Erythroblast (primary cell): ENCODE data around the gene RTP2.

Source experiments
- DNase-seq, 2 experiments: peaks; one replicate each; lab custom pipeline; 2025; lab: John Stamatoyannopoulos, UW
- GATA1 ChIP-seq: IDR thresholded peaks from 2 replicates; pipeline ENCODE4 v1.6.1; 2011; ENCODE audit warnings: low read depth, mild to moderate bottlenecking, control low read depth, low read length, moderate library complexity
- POLR2A ChIP-seq: IDR thresholded peaks from 2 replicates; pipeline ENCODE4 v1.6.1; 2011; ENCODE audit warnings: mild to moderate bottlenecking, low read length

Gene RTP2

DNA sequence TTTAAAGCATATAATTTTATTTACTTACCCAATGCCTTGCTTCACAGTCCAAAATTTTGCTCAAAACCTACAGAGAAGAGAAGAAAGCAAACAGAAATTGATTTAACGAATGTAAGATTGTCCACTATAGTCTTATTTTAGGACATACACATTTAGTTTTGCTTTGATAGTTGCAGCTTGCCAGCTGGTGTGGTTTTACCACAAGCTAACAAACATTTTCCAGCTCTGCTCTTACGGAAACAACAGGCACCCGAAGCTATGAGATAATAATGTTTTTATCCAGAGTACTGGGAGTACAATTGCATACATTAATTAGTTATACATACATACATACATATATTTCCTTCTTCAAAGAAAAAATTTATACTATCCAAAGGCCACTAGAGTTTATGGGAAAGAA, 32.5 kb upstream of the RTP2 start:
- DNase-seq: no peak
- no peak for TF ChIP-seq GATA1
- no peak for TF ChIP-seq POLR2A

DNA sequence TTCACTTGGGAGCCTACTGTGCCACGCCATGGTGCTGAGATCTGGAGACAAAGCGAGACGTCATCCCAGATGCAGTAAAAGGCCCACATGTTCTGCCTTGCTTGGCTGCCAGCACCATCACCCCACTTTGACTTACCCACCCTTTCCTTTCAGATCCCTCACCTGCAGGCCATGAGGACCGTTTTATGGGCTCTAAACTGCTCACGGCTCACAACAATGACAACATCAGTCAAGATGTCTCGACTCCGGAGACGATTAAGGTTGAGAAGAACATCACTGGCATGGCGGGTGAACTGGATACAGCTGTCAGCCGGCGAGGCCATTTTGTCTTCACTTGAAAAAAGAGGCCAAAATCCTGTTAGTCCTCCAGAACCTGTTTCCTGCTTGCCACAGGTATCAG, 31.0 kb upstream of the RTP2 start:
- TF ChIP-seq POLR2A (no peak), GATA1 (no peak)
- no peak for DNase-seq

DNA sequence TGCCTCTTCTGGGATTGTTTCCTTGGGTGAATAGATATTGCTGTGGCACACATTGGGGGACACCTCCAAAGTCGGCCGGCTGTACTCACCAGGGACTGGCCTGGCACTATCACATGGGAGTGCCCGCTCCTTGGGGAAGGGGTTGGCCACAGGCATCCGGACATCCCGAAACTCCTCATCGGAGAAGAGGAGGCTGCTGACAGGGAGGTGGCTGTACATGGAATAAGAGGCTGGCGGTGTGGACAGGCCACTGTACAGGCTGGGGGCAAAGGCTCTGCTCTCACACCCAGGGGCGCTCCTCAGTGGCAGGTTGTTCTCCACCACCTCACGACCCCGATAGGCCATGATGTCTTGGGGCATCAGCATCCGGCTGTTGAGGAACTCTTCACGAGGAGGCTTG, 27.2 kb upstream of the RTP2 start:
- DNase-seq: no peak
- TF ChIP-seq POLR2A (no peak), GATA1 (no peak)

DNA sequence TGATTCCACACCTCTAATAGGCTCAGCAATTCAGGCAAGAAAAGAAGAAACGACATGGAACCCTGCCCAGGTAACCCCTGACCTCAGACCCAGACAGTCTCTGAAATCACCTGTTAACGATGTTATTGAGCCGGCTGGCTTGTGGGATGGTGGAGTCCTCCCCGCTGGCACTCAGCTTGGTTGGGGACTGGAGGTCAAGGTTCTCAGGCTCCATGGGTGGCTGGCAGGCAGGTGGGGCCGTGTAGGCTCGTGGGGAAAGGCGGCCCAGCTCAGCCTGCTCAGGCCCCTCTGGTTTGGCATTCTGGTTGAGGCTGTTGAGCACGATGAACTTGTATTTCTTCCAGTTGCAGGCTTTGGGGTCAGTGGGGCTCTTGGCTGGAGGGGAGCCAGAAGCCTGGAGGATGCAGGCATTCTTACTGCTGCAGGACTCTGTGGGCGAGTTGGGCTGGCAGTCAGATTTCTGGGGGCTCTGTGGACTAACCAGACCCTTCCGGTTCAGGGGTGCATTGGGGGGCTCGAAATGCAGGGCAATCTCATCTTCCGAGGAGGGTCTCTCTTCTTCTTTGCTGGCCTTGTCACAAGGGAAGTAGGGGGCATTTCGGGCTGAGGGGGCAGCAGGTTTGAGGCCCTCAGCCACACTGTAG, 26.7 kb upstream of the RTP2 start:
- no peak for DNase-seq
- TF ChIP-seq POLR2A: no peak
- no peak for TF ChIP-seq GATA1

DNA sequence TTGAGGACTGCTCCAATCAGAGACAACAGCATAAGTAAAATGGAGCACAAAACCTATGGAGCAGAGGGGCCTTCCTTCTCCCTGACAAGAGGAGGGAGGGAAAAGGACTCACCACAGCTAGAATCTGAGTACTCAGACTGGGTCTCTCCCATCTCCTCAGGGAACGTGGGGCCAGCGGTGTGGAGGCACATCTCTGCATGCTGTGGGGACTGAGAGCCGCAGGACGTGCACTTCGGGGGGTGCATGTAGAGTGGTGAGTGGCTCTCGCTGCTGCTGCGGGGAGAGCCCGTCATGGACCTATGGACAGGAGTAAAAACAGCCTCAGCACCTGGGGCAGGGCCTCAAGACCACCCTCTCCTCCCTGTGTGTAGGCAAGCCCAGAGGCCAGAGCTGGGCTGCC, 25.9 kb upstream of the RTP2 start:
- TF ChIP-seq GATA1: no peak
- no peak for TF ChIP-seq POLR2A

DNA sequence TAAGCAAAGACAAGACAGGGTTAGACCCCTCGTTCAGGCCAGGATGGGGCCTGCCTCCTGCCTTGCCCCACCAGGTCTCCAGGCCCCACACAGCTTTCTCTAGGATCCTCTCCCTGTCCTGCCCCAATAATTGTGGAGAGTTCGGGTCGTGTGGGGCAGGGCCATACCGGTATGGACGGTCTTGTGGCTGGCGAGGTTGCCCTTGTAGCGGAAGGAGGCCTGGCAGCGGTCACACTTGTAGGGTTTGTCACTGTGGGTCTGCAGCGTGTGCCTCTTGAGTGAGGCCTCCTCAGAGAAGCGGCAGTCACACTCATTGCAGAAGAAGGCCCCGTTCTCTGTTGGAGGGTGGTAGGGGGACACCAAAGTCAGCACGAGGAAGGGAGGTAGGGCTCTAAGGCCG, 24.2 kb upstream of the RTP2 start:
- no peak for TF ChIP-seq POLR2A
- DNase-seq: no peak

More for the DNA sequence above, 25.9 kb upstream of the RTP2 start:
- DNase-seq: no peak

DNA sequence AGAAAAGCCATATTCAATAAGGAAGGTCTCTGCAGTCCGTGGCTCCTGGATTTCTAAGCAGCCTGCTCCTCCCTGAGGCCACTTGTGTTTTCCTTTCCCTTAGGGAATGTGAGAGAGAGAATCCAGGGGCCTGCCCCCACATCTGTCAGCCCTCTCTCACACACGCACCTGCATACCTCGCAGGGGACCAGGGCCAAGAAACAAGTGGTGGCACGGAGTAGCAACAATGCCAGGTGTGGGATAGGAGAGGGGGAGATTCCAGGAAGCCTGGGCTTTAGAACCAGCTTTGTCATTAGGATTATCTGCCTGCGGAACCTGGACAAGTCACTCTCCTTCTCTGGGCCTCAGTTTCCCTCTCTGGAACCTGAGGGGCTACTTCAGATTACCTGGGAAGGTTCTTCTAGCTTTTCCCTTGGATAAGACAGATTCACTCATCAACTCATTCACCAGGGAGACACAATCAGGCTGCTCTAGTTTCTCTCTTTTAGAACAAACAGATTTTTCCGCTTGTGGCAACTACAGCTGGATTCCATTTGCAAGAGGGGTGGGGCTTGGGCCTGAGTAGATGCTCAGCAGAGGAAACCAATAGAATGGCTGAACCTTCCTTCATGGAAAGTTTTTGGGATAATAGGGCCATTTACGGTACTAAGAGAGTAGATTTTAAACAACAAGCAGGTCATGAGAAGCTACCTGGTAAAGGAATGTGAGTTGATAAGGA, 23.5 kb upstream of the RTP2 start:
- TF ChIP-seq GATA1 (no peak), POLR2A (no peak)
- DNase-seq: no peak

DNA sequence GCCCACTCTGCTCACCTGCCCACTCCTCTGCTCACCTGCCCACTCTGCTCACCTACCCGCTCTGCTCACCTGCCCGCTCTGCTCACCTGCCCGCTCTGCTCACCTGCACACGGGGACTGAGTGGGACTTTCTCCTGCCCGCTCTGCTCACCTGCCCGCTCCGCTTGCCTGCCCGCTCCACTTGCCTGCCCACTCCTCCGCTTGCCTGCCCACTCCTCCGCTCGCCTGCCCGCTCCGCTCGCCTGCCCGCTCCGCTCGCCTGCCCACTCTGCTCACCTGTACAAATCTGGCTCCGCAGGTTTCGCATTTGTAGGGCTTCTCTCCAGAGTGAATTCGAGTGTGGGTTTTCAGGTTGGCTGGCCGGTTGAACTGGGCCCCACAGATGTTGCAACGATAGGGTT, 22.9 kb upstream of the RTP2 start:
- TF ChIP-seq GATA1 (no peak), POLR2A (no peak)
- DNase-seq: no peak

DNA sequence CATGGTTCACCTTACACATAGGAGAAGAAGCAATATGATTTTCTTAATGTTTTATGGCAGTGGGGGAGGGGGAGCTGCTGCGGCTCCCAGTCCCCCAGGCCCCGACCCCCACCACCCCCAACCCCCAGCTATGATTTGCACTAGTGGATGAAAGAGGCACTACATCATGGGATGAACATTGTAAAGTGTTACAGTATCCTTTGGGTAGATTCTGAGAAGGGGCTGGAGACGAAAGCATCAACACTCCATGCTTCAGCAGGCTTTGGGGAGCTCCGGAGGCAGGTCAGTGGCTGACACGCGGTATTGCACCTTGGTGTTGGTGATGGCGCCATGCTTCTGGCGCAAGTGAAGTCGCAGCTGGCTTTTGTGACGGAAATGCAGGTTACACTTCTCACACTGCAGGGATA, 19.9 kb upstream of the RTP2 start:
- no peak for DNase-seq
- no peak for TF ChIP-seq GATA1
- no peak for TF ChIP-seq POLR2A

DNA sequence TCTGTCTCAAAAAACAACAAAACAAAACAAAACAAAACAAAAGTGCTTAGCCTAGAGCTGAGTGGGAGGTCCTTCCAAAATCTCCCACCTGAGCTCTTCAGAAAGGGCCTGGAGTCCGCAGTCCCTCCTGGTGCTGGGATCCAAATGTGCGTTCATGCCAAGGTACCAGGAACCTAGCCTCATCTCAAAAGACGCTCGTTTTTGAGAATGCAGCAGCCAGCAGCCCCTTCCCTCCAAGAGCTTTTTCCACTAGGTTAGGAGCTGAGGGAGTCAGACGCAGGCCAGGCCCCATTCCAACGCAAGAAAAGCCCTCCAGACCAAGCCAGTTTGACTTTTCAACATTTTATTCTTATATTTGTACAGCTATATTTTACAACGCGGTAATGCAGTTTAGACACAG, 18.7 kb upstream of the RTP2 start:
- DNase-seq: no peak
- TF ChIP-seq POLR2A (no peak), GATA1 (no peak)

DNA sequence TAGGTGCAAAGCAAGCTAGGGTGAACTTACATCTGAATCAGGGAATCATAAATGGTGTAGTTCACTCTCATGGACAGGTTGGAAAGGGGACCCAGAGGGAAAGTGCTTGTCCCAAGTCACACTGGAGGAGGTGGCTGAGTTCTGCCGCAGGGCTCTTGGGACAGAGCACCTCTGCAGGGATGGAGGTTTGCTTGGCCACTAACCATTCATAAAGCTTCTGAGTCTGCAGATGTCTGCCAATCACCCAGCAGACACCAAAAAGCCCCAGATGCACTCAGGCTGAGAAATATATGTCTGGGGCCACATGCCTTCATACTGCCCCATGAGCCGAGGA, 17.9 kb upstream of the RTP2 start:
- DNase-seq: no peak
- TF ChIP-seq GATA1 (no peak), POLR2A (no peak)

DNA sequence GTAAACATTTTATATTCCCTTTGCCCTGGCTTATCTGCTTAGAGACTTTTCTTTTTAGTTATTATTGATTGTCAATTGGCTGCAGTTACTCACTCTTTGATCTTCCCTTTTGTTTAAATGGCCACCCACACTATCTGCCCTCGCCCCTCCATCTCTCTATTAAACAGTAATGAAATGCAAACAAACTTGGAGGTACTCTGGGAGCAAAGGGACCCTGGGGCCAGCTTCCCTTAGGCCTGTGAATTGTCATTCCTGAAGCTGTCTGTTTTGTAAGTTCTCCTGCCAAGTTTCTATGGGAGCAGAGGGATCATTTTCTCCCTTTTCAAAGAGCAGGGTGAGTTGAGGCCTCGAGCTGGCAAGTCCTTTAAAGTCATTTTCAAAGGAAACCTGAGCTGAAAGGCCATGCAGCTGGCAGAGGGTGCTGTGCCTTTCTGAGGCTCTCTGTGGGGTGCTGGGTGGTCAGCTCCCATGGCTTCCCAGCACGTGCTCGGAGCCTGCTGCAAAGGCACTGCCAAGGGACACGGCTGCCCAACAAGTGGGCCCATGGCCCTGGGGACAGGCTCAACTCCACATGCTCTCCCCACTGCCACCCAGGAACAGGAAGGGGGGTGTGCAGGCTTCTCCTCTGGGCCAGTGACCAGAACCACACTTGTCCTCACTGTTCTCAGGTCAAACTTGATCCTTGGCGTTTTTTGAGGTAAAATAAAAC, 17.4 kb upstream of the RTP2 start:
- no peak for DNase-seq
- no peak for TF ChIP-seq POLR2A
- TF ChIP-seq GATA1: no peak

DNA sequence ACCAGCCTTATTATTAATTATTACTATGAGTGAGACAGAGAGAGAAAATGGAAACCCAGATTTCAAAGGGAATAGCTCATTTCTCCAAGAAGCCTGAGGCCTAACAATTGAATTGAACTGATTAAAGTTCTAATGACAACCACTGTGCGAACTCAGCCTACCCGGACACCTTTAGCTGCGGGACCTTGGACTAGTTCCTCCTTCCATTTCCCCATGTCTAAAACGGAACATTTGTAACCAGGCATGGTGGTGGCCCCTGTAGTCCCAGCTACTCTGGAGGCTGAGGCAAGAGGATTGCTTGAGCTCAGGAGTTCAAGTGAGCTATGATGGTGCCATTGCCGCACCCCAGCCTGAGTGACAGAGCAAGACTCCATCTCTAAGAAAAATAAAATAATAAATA, 16.4 kb upstream of the RTP2 start:
- TF ChIP-seq GATA1: no peak
- TF ChIP-seq POLR2A: no peak
- no peak for DNase-seq

DNA sequence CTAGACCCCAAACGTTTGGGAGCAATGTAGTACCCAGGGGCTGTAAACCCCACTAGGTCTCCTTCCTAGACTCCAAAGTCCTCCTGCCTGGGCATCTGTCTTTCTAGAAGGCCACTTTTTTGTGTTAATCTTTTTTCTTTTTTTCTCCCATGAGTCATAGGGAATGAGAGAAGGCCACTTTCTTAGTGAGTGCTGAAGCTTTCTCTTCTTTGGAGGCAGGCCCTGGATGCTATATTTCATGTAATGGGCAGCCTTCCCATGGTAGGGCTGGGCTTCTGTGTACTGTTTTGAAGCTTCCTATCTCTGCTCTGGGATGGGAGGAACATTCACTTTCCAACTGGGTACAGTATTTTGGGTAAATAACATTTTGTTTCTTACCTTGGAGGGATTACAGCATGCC, 15.2 kb upstream of the RTP2 start:
- TF ChIP-seq GATA1 (no peak), POLR2A (no peak)
- no peak for DNase-seq
